Loucy (cell line): ENCODE measurements around the gene CDH13.

Source experiments
- H2AFZ ChIP-seq: fragments of 200-600 bp; sonication (generic); 2 replicates; pipeline ENCODE4 v1.6.0; 2016; ENCODE audit warnings: antibody characterized with exemption, mild to moderate bottlenecking, low read length, moderate library complexity
- H3F3A ChIP-seq: fragments of 200-600 bp; 2 replicates; pipeline ENCODE4 v1.6.0; 2016; ENCODE audit warnings: antibody characterized with exemption, low read depth, mild to moderate bottlenecking
- H3K27me3 ChIP-seq: fragments of 200-600 bp; sonication (generic); 2 replicates; pipeline ENCODE4 v1.6.1; 2014; ENCODE audit warnings: low read length, mild to moderate bottlenecking; ENCODE audit not compliant: insufficient read depth, poor library complexity, severe bottlenecking
- H3K36me3 ChIP-seq: fragments of 200-600 bp; sonication (generic); 2 replicates; pipeline ENCODE4 v1.6.1; 2016; ENCODE audit warnings: low read length; ENCODE audit not compliant: insufficient read depth
- H3K4me1 ChIP-seq: fragments of 200-600 bp; sonication (generic); 2 replicates; pipeline ENCODE4 v1.5.1; 2014; ENCODE audit warnings: low read length, mild to moderate bottlenecking; ENCODE audit not compliant: insufficient read depth, poor library complexity, severe bottlenecking
- H3K4me2 ChIP-seq: fragments of 200-600 bp; sonication (generic); 2 replicates; pipeline ENCODE4 v1.6.0; 2014; ENCODE audit warnings: antibody characterized with exemption, low read length, low read depth, mild to moderate bottlenecking; ENCODE audit not compliant: poor library complexity, severe bottlenecking
- H3K4me3 ChIP-seq: fragments of 200-600 bp; sonication (generic); 2 replicates; pipeline ENCODE4 v1.5.1; 2014; ENCODE audit warnings: low read length, mild to moderate bottlenecking, mixed read lengths; ENCODE audit not compliant: poor library complexity, severe bottlenecking
- H3K79me2 ChIP-seq: fragments of 200-600 bp; sonication (generic); 2 replicates; pipeline ENCODE4 v1.6.1; 2014; ENCODE audit warnings: low read length; ENCODE audit not compliant: insufficient read depth
- H3K9ac ChIP-seq: fragments of 200-600 bp; sonication (generic); 2 replicates; pipeline ENCODE4 v1.6.0; 2014; ENCODE audit warnings: mild to moderate bottlenecking, low read depth, low read length, moderate library complexity; ENCODE audit not compliant: poor library complexity, severe bottlenecking
- H3K9me2 ChIP-seq: fragments of 200-600 bp; sonication (generic); replicated peaks from 2 replicates; pipeline ENCODE4 v1.6.1; 2016; ENCODE audit warnings: low read depth, low read length, mixed read lengths
- H3K9me3 ChIP-seq: fragments of 200-600 bp; sonication (generic); 2 replicates; pipeline ENCODE4 v1.6.1; 2014; ENCODE audit warnings: mild to moderate bottlenecking, antibody characterized with exemption, low read length, low read depth; ENCODE audit not compliant: insufficient read depth
- H4K20me1 ChIP-seq: fragments of 200-600 bp; sonication (generic); 2 replicates; pipeline ENCODE4 v1.6.0; 2014; ENCODE audit warnings: antibody characterized with exemption, low read length, mild to moderate bottlenecking; ENCODE audit not compliant: insufficient read depth, poor library complexity, severe bottlenecking
- EZH2phosphoT487 ChIP-seq: fragments of 200-600 bp; IDR thresholded peaks from 2 replicates; pipeline ENCODE4 v1.6.1; 2018; ENCODE audit warnings: antibody characterized with exemption, mild to moderate bottlenecking, moderate library complexity, borderline replicate concordance
- TF ChIP-seq, protein P1 (sequence below): fragments of 200-600 bp; sonication (generic); conservative IDR thresholded peaks from 2 replicates; pipeline ENCODE4 v1.5.1; 2014; ENCODE audit warnings: mild to moderate bottlenecking, antibody characterized with exemption, low read length

The CDH13 gene

DNA sequence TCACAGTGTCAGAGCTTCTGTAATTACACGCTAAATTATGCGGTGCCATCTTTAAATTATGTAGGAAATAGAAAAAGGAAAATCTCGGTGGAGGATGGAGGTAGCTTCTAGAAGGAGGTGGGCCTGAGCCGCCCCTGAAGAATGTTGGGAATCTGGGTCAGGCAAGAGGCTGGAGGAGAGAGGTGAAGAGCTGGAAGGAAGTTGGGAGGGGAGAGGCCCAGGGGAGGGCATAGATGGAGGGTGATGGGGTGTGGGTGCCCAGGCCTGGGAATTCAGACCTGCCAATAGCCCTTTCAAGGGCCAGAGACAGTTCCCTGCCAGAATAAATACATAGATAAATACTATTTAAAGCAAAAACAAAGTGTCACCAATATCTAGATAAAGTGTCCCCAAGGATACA lies 766.0 kb downstream of the CDH13 start:
- Histone ChIP-seq H3K4me3 (no peak overlapping the region), H3K36me3 (no peaks in the 10 kb centered on the region)
- no peak for TF ChIP-seq EZH2phosphoT487
- TF ChIP-seq, protein P1, sequence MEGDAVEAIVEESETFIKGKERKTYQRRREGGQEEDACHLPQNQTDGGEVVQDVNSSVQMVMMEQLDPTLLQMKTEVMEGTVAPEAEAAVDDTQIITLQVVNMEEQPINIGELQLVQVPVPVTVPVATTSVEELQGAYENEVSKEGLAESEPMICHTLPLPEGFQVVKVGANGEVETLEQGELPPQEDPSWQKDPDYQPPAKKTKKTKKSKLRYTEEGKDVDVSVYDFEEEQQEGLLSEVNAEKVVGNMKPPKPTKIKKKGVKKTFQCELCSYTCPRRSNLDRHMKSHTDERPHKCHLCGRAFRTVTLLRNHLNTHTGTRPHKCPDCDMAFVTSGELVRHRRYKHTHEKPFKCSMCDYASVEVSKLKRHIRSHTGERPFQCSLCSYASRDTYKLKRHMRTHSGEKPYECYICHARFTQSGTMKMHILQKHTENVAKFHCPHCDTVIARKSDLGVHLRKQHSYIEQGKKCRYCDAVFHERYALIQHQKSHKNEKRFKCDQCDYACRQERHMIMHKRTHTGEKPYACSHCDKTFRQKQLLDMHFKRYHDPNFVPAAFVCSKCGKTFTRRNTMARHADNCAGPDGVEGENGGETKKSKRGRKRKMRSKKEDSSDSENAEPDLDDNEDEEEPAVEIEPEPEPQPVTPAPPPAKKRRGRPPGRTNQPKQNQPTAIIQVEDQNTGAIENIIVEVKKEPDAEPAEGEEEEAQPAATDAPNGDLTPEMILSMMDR: no peak

GRCh38 chr16:83393196-83393981 lies 766.6 kb downstream of the CDH13 start:
- Histone ChIP-seq H3F3A (no peaks in the 10 kb centered on the region), H2AFZ (no peak overlapping the region), H3K9me3 (no peaks in the 10 kb centered on the region; the same call in 1 of the 2 replicates), H3K4me1 (no peaks in the 10 kb centered on the region), H3K9ac (no peak overlapping the region), H3K9me2 (no peaks in the 10 kb centered on the region), H3K4me3 (no peak overlapping the region), H3K79me2 (no peaks in the 10 kb centered on the region), H3K36me3 (no peaks in the 10 kb centered on the region), H3K4me2 (no peak overlapping the region), H4K20me1 (no peaks in the 10 kb centered on the region), H3K27me3 (no peaks in the 10 kb centered on the region)
- TF ChIP-seq, protein P1: no peak
- no peak for TF ChIP-seq EZH2phosphoT487

More for the DNA sequence above, 766.0 kb downstream of the CDH13 start:
- Histone ChIP-seq H3K4me2 (no peak overlapping the region), H3K9me3 (no peaks in the 10 kb centered on the region; the same call in 1 of the 2 replicates), H3K9me2 (no peaks in the 10 kb centered on the region), H3K27me3 (no peaks in the 10 kb centered on the region), H3K9ac (no peak overlapping the region), H3F3A (no peaks in the 10 kb centered on the region), H3K4me1 (no peaks in the 10 kb centered on the region), H3K79me2 (no peaks in the 10 kb centered on the region), H4K20me1 (no peaks in the 10 kb centered on the region), H2AFZ (no peak overlapping the region)

DNA sequence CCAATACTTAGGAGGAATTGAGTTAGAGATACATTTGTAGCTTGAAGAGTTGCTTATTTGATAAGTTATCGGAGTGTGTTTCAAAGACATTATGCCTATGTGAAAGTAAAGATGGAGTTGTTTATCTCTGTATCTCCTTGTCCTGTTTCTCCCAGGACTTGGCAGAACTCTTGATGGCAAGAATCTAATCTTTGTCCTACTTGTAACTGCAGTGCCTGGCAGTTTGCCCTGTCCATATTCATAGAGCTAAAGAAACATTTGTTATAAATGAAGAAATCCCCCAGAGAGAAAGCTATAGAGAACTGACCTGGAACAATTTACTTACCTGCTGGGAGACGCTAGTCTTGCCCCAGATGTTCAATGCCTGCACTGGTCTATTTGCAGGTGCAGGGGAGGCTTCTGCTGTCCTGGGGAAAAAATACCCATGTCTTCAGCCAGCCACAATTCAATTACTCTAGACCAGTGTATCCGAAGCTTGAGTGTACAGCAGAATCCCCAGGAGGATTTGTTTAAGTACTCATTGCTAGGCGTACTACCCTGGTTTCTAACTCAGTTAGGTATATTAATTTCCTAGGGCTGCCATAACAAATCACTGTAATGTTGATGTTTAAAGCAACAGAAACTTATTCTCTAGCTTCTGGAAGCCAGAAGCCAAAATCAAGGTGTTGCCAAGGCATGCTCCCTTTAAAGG lies 771.0 kb downstream of the CDH13 start:
- Histone ChIP-seq H3K4me2 (no peak overlapping the region), H4K20me1 (no peaks in the 10 kb centered on the region), H3K4me1 (no peaks in the 10 kb centered on the region), H3K9me2 (no peaks in the 10 kb centered on the region), H3K36me3 (no peaks in the 10 kb centered on the region), H3F3A (no peaks in the 10 kb centered on the region), H3K9ac (no peak overlapping the region), H3K27me3 (no peaks in the 10 kb centered on the region), H2AFZ (no peak overlapping the region), H3K9me3 (no peaks in the 10 kb centered on the region; the same call in 1 of the 2 replicates), H3K79me2 (no peaks in the 10 kb centered on the region), H3K4me3 (no peak overlapping the region)
- TF ChIP-seq, protein P1: no peak
- TF ChIP-seq EZH2phosphoT487: no peak
